Fibroblast of lung (primary cell): ENCODE results near the gene BRD7. TPM values are rescaled to one million over a fixed set of nuclear protein-coding genes. Genes with fewer than 3 reads are reported as not detected.

Source experiments
- DNase-seq, 2 donors: peaks; one replicate each; pipeline versions ENCODE4 v3.0.0 to v3.0.0-alpha.2; 2010; ENCODE audit warnings: low read depth in 2 of 2
- H2AFZ ChIP-seq: 2 replicates; pipeline ENCODE4 v1.5.1; 2012; ENCODE audit warnings: low read length, control low read depth, inconsistent platforms
- H3K27ac ChIP-seq: 2 replicates; pipeline ENCODE4 v1.5.1; 2011; ENCODE audit warnings: low read length, control low read depth; ENCODE audit not compliant: insufficient read depth
- H3K27me3 ChIP-seq: 2 replicates; pipeline ENCODE4 v1.5.1; 2011; ENCODE audit warnings: mild to moderate bottlenecking, low read length; ENCODE audit not compliant: control insufficient read depth, insufficient read depth
- H3K36me3 ChIP-seq: 2 replicates; pipeline ENCODE4 v1.5.1; 2011; ENCODE audit warnings: low read length; ENCODE audit not compliant: control insufficient read depth, insufficient read depth
- H3K4me1 ChIP-seq: 2 replicates; pipeline ENCODE4 v1.5.1; 2011; ENCODE audit warnings: low read length; ENCODE audit not compliant: control insufficient read depth, insufficient read depth; ENCODE audit errors: extremely low read depth
- H3K4me2 ChIP-seq: 2 replicates; pipeline ENCODE4 v1.5.1; 2011; ENCODE audit warnings: low read length, control low read depth; ENCODE audit not compliant: insufficient read depth; ENCODE audit errors: extremely low read depth
- H3K4me3 ChIP-seq, 4 experiments: fragments of 200-600 bp in 1 of 4; sonication (generic) in 1 of 4; replicated peaks in 1 of 4; 2 replicates each; pipeline ENCODE4 v1.5.1; 2011 to 2016; ENCODE audit warnings: low read length in 4 of 4, low read depth in 3 of 4, mild to moderate bottlenecking in 3 of 4, control low read depth in 2 of 4, inconsistent platforms in 1 of 4, mixed read lengths in 1 of 4; ENCODE audit not compliant: insufficient read depth in 1 of 4; ENCODE audit errors: control extremely low read depth in 1 of 4
- H3K79me2 ChIP-seq: 2 replicates; pipeline ENCODE4 v1.5.1; 2012; ENCODE audit warnings: mild to moderate bottlenecking, low read length, inconsistent platforms; ENCODE audit not compliant: control insufficient read depth, insufficient read depth
- H3K9ac ChIP-seq: 2 replicates; pipeline ENCODE4 v1.5.1; 2011; ENCODE audit warnings: mild to moderate bottlenecking, low read length, control low read depth; ENCODE audit not compliant: insufficient read depth
- H3K9me3 ChIP-seq: 2 replicates; pipeline ENCODE4 v1.5.1; 2012; ENCODE audit warnings: low read depth, low read length; ENCODE audit not compliant: control insufficient read depth, insufficient read depth
- H4K20me1 ChIP-seq: 2 replicates; pipeline ENCODE4 v1.5.1; 2011; ENCODE audit warnings: low read length; ENCODE audit not compliant: control insufficient read depth, insufficient read depth; ENCODE audit errors: extremely low read depth
- CTCF ChIP-seq, 2 donors: IDR thresholded peaks in 1 of 2; conservative IDR thresholded peaks in 1 of 2; 1 replicate in 1 of 2; 2 replicates in 1 of 2; pipeline ENCODE4 v1.5.1; 2011 to 2012; ENCODE audit warnings: low read length in 2 of 2, control low read depth in 1 of 2, inconsistent platforms in 1 of 2, low read depth in 1 of 2, mild to moderate bottlenecking in 1 of 2
- EZH2 ChIP-seq: IDR thresholded peaks from 2 replicates; pipeline ENCODE4 v1.5.1; 2012; ENCODE audit warnings: low read length, control low read depth, mild to moderate bottlenecking; ENCODE audit errors: missing control alignments
- polyA plus RNA-seq, 2 donors: library from polyadenylated mRNA; depleted of rRNA in 1 of 2; stranded (reverse) in 1 of 2; unstranded in 1 of 2; fragments of >200 nt; gene quantifications; 2 replicates each; pipeline ENCODE4 v1.2.1, GENCODE V29; 2011 to 2012; ENCODE audit warnings: missing spikeins in 1 of 2
- total RNA-seq: library from RNA; depleted of rRNA; stranded (reverse); fragments of >200 nt; gene quantifications from 2 replicates; pipeline ENCODE4 v1.2.1, GENCODE V29; 2014

BRD7 gene
- total and polyA plus RNA-seq, 2 donors (not counting 1 experiment from before 2014, with no cell fraction given), result 50.0 to 51.5 TPM

DNA sequence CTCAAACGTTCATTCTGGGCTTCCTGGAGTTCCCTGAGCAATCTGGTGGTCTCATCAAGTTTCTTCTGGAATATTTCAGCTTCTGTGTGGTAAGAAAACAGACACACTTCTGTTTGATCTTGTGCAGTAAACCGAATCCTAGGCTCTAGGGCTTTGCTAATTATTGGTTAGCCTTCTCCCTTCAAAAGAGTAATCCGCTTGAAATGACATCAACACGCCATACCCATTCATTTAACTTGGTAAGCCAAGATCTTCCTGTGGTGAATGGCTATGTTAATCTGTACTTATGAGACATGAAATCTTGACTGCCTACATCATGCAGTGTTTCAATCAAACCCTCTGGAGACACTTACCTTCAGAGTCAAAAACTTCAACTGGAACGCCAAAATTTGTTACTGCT, 48.5 kb downstream of the BRD7 start:
- Histone ChIP-seq H3K27ac (no peak overlapping the region), H3K27me3 (no peaks in the 10 kb centered on the region), H3K9me3 (no peaks in the 10 kb centered on the region), H3K9ac (no peak overlapping the region), H3K36me3 (peaks cover 9% of the 10 kb centered on the region), H3K79me2 (no peaks in the 10 kb centered on the region), H3K4me1 (no peaks in the 10 kb centered on the region), H3K4me3 (no peak overlapping the region), H2AFZ (no peak overlapping the region), H3K4me2 (no peak overlapping the region), H4K20me1 (no peaks in the 10 kb centered on the region)
- DNase-seq, result no peak
- TF ChIP-seq CTCF (conservative IDR thresholded peaks at IDR 0.05 in 1 of 2, IDR thresholded peaks at IDR 0.05 in 1 of 2; ENCODE audit: low read depth in 1 of 2, low read length in 2 of 2), result no peak
- no peak for TF ChIP-seq EZH2

GRCh38 chr16:50318796-50319578, 49.8 kb downstream of the BRD7 start:
- Histone ChIP-seq H3K9me3 (no peaks in the 10 kb centered on the region), H3K9ac (no peak overlapping the region), H3K4me2 (no peak overlapping the region), H3K4me1 (no peaks in the 10 kb centered on the region), H3K36me3 (peaks cover 12% of the 10 kb centered on the region), H3K27ac (no peak overlapping the region), H3K27me3 (no peaks in the 10 kb centered on the region), H3K79me2 (no peaks in the 10 kb centered on the region), H2AFZ (no peak overlapping the region), H3K4me3 (no peak overlapping the region), H4K20me1 (no peaks in the 10 kb centered on the region)
- DNase-seq, result no peak
- TF ChIP-seq EZH2, result no peak
- TF ChIP-seq CTCF (conservative IDR thresholded peaks at IDR 0.05 in 1 of 2, IDR thresholded peaks at IDR 0.05 in 1 of 2; ENCODE audit: low read depth in 1 of 2, low read length in 2 of 2), result no peak

DNA sequence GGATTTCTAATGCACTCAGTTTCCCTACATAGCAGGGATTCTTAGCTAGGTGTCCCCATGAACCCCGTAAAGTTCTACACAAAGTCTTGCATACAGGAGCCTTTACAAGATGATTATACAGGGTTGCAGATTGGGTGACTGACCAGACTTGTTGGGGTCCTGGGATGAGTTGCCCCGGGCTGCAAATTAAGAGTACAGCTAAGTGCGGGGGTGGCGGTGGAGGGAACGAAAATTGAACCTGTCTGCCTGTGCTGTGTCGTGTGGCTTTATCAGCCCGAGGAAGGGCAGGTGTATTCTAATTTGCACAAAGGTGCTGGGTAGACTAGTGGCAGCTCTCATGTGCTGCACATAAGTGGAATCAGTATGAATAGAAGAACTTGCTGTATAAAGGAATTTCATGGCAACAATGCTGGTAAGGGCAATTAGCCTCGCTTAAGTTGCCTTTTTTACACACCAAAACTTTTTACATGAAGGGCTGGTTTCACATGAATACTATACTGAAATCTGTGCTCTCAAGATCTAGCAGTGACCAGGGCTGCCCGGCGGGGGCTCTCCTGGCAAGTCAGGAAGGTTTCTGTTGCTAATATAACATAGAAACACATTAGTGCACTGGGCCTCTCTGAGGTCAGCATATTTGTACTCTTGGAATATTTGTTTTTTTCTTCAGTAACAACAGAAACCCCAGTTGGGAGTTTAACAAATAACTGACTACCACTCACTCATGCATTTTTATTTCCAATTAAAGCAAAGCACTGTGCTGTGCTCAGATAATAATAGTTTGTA, 51.7 kb downstream of the BRD7 start:
- Histone ChIP-seq H3K4me2 (no peak overlapping the region), H3K4me1 (no peaks in the 10 kb centered on the region), H3K9me3 (no peaks in the 10 kb centered on the region), H3K9ac (no peak overlapping the region), H4K20me1 (no peaks in the 10 kb centered on the region), H3K27ac (no peak overlapping the region), H3K27me3 (no peaks in the 10 kb centered on the region), H3K79me2 (no peaks in the 10 kb centered on the region), H3K36me3 (peaks cover 17% of the 10 kb centered on the region), H3K4me3 (no peak overlapping the region), H2AFZ (no peak overlapping the region)
- no peak for DNase-seq
- no peak for TF ChIP-seq EZH2
- no peak for TF ChIP-seq CTCF (conservative IDR thresholded peaks at IDR 0.05 in 1 of 2, IDR thresholded peaks at IDR 0.05 in 1 of 2; ENCODE audit: low read depth in 1 of 2, low read length in 2 of 2)
